Measurements from ENCODE around the gene REV3L.

DNA sequence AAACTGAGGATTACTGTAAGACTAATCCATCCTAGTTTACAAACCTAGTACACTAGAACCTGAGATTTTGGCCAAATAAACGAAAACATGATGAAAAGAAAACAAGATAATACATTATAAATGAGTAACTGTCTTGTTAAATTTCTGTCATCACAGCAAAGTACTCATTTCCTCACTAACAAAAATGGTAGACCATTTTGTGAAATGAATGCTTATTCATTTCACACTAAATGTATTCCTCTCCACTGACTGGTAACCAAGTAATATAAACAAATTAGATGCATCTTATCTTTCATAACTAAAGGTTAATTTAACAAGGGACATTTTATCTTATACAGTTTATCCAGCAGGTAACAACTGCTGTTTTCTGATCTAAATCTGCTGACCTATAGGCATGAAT, 143.7 kb downstream of the REV3L start:
- TF ChIP-seq YY1 (IDR thresholded peaks at IDR 0.05; ENCODE audit: extremely low read depth, insufficient replicate concordance, low read depth, low read length), result no peak
- TF ChIP-seq MAX (IDR thresholded peaks at IDR 0.05), result no peak
- no peak for TF ChIP-seq POLR2A (IDR thresholded peaks at IDR 0.05; ENCODE audit: borderline replicate concordance, extremely low read depth, insufficient read depth, insufficient read length)
- no peak for TF ChIP-seq FOSL1 (IDR thresholded peaks at IDR 0.05; ENCODE audit: low read depth)
- no peak for TF ChIP-seq CTCF (IDR thresholded peaks at IDR 0.05 in 2 of 3, conservative IDR thresholded peaks at IDR 0.05 in 1 of 3; ENCODE audit: borderline replicate concordance in 1 of 3, insufficient read depth in 1 of 3, low read depth in 2 of 3, low read length in 2 of 3)
- no peak for TF ChIP-seq SIN3A (IDR thresholded peaks at IDR 0.05; ENCODE audit: low read depth)
- no peak for TF ChIP-seq EGR1 (IDR thresholded peaks at IDR 0.05; ENCODE audit: low read depth)
- TF ChIP-seq POLR2AphosphoS5 (IDR thresholded peaks at IDR 0.05; ENCODE audit: low read depth, low read length), result no peak
- TF ChIP-seq, protein P1, sequence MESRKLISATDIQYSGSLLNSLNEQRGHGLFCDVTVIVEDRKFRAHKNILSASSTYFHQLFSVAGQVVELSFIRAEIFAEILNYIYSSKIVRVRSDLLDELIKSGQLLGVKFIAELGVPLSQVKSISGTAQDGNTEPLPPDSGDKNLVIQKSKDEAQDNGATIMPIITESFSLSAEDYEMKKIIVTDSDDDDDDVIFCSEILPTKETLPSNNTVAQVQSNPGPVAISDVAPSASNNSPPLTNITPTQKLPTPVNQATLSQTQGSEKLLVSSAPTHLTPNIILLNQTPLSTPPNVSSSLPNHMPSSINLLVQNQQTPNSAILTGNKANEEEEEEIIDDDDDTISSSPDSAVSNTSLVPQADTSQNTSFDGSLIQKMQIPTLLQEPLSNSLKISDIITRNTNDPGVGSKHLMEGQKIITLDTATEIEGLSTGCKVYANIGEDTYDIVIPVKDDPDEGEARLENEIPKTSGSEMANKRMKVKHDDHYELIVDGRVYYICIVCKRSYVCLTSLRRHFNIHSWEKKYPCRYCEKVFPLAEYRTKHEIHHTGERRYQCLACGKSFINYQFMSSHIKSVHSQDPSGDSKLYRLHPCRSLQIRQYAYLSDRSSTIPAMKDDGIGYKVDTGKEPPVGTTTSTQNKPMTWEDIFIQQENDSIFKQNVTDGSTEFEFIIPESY (IDR thresholded peaks at IDR 0.05; ENCODE audit: extremely low read depth, insufficient replicate concordance, low read length), result no peak
